RWPE2 (cell line): ENCODE results near the gene C11orf58.

Source experiments
- ATAC-seq: fragments of 200-7000 bp; cut with Tn5 transposase; 3 replicates; pipeline ENCODE4 v1.9.1; 2021; ENCODE audit warnings: low read depth
- DNase-seq: peaks from one replicate; pipeline ENCODE4 v3.0.0-alpha.2; 2020; ENCODE audit warnings: low spot score
- H3K27ac ChIP-seq: fragments of 450-650 bp; 2 replicates; pipeline ENCODE4 v1.5.1; 2017; ENCODE audit warnings: mild to moderate bottlenecking; ENCODE audit not compliant: poor library complexity, severe bottlenecking
- H3K27me3 ChIP-seq: fragments of 250-450 bp; sonication (Bioruptor Pico); 2 replicates; pipeline ENCODE4 v1.5.1; 2021; ENCODE audit warnings: mild to moderate bottlenecking, moderate library complexity; ENCODE audit not compliant: insufficient read depth, poor library complexity, severe bottlenecking
- H3K36me3 ChIP-seq: fragments of 250-450 bp; sonication (Bioruptor Pico); 2 replicates; pipeline ENCODE4 v1.5.1; 2020; ENCODE audit warnings: low read depth, mild to moderate bottlenecking, moderate library complexity
- H3K4me1 ChIP-seq: fragments of 250-450 bp; sonication (Bioruptor Pico); 2 replicates; pipeline ENCODE4 v1.5.1; 2021; ENCODE audit warnings: mild to moderate bottlenecking, moderate library complexity; ENCODE audit not compliant: insufficient read depth, poor library complexity, severe bottlenecking
- H3K4me3 ChIP-seq: fragments of 250-450 bp; sonication (Bioruptor Pico); 2 replicates; pipeline ENCODE4 v1.5.1; 2021; ENCODE audit warnings: mild to moderate bottlenecking, moderate library complexity; ENCODE audit not compliant: severe bottlenecking
- H3K9me3 ChIP-seq: fragments of 250-450 bp; sonication (Bioruptor Pico); 2 replicates; pipeline ENCODE4 v1.5.1; 2021; ENCODE audit warnings: mild to moderate bottlenecking, moderate library complexity; ENCODE audit not compliant: severe bottlenecking
- CTCF ChIP-seq: fragments of 450-650 bp; IDR thresholded peaks from one replicate; pipeline ENCODE4 v1.5.1; 2017; ENCODE audit warnings: mild to moderate bottlenecking, moderate library complexity; ENCODE audit not compliant: poor library complexity, severe bottlenecking

The C11orf58 gene

GRCh38 chr11:16806791-16807190 lies 68.3 kb downstream of the C11orf58 start:
- Histone ChIP-seq H3K4me3 (no peak overlapping the region), H3K4me1 (no peaks in the 10 kb centered on the region), H3K27ac (no peak overlapping the region), H3K36me3 (no peaks in the 10 kb centered on the region), H3K27me3 (no peaks in the 10 kb centered on the region), H3K9me3 (no peaks in the 10 kb centered on the region)
- TF ChIP-seq CTCF, result no peak
- DNase-seq, result no peak
- 0 out of 3 replicates have a peak, but pooled peaks have one; percentile 61 for ATAC-seq

DNA sequence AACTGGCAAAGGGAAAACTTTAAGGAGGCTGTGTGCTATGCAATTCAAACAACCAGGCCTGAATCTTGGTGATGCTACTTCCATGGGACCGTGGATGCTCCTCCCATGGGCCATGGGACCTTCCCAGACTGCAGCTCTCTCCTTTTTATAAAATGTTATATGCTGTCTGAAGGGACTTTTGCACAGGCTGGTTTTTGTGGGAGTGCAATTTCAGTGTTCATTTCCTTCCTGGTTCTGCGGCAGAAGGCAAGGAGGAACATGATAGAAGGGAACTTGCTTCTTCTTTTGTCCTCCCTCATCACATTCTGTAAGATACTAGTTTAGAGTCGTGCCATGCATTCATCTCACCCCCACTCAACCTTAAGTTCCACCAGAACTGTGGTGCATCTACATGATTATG lies 68.9 kb downstream of the C11orf58 start:
- ATAC-seq, result no peak

More for the DNA sequence above, 68.9 kb downstream of the C11orf58 start:
- Histone ChIP-seq H3K27me3 (no peaks in the 10 kb centered on the region), H3K4me3 (no peak overlapping the region), H3K27ac (no peak overlapping the region), H3K4me1 (no peaks in the 10 kb centered on the region), H3K36me3 (no peaks in the 10 kb centered on the region), H3K9me3 (no peaks in the 10 kb centered on the region)
- no peak for TF ChIP-seq CTCF
- no peak for DNase-seq
